Measurements from ENCODE around the gene PIGL. TPM values are rescaled to one million over a fixed set of nuclear protein-coding genes. Genes with fewer than 3 reads are reported as not detected.

PIGL gene
- total and polyA plus RNA-seq, 2 of the 4 experiments (the other 2 are of a cell fraction): 17.9 to 29.5 TPM

- Histone ChIP-seq H2BK5ac (ENCODE audit: low read depth, low read length, poor library complexity, severe bottlenecking) (no peak overlapping the region), H3K79me1 (ENCODE audit: low read depth in 1 of 2, low read length in 2 of 2) (peaks cover 6 to 18% of the 10 kb centered on the region in 2 experiments; a peak in 3 of 4 replicates), H2AK9ac (replicated peaks; ENCODE audit: low read depth, low read length, poor library complexity) (peak overlapping the region; percentile 31), H3K23ac (ENCODE audit: low read depth, low read length) (no peak overlapping the region), H3K27ac (ENCODE audit: insufficient read depth, low read length) (no peak overlapping the region), H3K4me3 (ENCODE audit: insufficient read depth, low read depth, low read length) (no peak overlapping the region), H4K8ac (ENCODE audit: low read depth in 2 of 2, low read length in 2 of 2) (no peak overlapping the region), H3K9me3 (ENCODE audit: control insufficient read depth, insufficient read depth, low read length) (no peaks in the 10 kb centered on the region), H2AK5ac (ENCODE audit: low read depth, low read length) (no peak overlapping the region), H3K4ac (ENCODE audit: low read depth, low read length) (no peak overlapping the region), H3K4me2 (ENCODE audit: low read depth, low read length) (no peak overlapping the region), H3K27me3 (ENCODE audit: control insufficient read depth, insufficient read depth, low read length) (no peaks in the 10 kb centered on the region), H2BK20ac (ENCODE audit: low read depth, low read length) (no peak overlapping the region), H3K9ac (ENCODE audit: low read depth, low read length) (no peak overlapping the region), H3K14ac (replicated peaks; ENCODE audit: low read depth, low read length) (no peak overlapping the region), H3K18ac (ENCODE audit: low read depth, low read length) (no peak overlapping the region), H3K56ac (ENCODE audit: extremely low read depth, insufficient read depth, low read length) (no peak overlapping the region), H2BK120ac (ENCODE audit: low read depth, low read length) (no peak overlapping the region), H4K5ac (ENCODE audit: low read depth, low read length) (no peak overlapping the region), H3K36me3 (ENCODE audit: control insufficient read depth, insufficient read depth, low read length) (peaks cover 10% of the 10 kb centered on the region), H3K9me1 (ENCODE audit: insufficient read depth, low read length) (peaks cover 4% of the 10 kb centered on the region; the same call in 1 of the 2 replicates), H2AFZ (replicated peaks; ENCODE audit: low read length, poor library complexity) (no peak overlapping the region), H2BK15ac (ENCODE audit: low read depth, low read length) (no peak overlapping the region), H3K4me1 (ENCODE audit: control insufficient read depth, insufficient read depth, low read length) (0 out of 2 replicates have a peak, but pooled peaks cover 2% of the 10 kb centered on the region), H4K91ac (ENCODE audit: insufficient read depth, low read depth, low read length) (no peak overlapping the region), H4K20me1 (ENCODE audit: insufficient read depth, low read length) (no peaks in the 10 kb centered on the region)
- ChIA-PET CTCF (interaction anchor here (1.8 kb wide), 1 partner anchor 14 kb away, joined by 6 read pairs; no protein-coding TSS in a partner anchor), POLR2A (ENCODE audit: unreplicated experiment) (interaction anchor here (0.6 to 0.7 kb wide), 2 partner anchors 26 to 198 kb away, joined by 3 to 4 read pairs; no protein-coding TSS in a partner anchor)
- no peak for ATAC-seq (ENCODE audit: low read depth)
- no peak for TF ChIP-seq BHLHE40 (IDR thresholded peaks at IDR 0.05; ENCODE audit: low read depth, low read length)
- no peak for TF ChIP-seq RAD21 (IDR thresholded peaks at IDR 0.05; ENCODE audit: low read length)
- TF ChIP-seq MAZ (IDR thresholded peaks at IDR 0.05; ENCODE audit: borderline replicate concordance, low read depth, low read length): no peak
- TF ChIP-seq MAFK (IDR thresholded peaks at IDR 0.05; ENCODE audit: low read depth, low read length): no peak
- no peak for TF ChIP-seq POLR2A (IDR thresholded peaks at IDR 0.05; ENCODE audit: low read depth, low read length)
- TF ChIP-seq CHD1 (IDR thresholded peaks at IDR 0.05; ENCODE audit: low read depth, low read length): no peak
- TF ChIP-seq USF2 (IDR thresholded peaks at IDR 0.05; ENCODE audit: low read depth, low read length): no peak
- no peak for TF ChIP-seq RCOR1 (IDR thresholded peaks at IDR 0.05; ENCODE audit: insufficient replicate concordance, low read length)
- TF ChIP-seq NFE2L2 (IDR thresholded peaks at IDR 0.05; ENCODE audit: low read depth, low read length): no peak
- TF ChIP-seq CTCF (conservative IDR thresholded peaks at IDR 0.05; ENCODE audit: low read depth, low read length): no peak
- TF ChIP-seq RFX5 (IDR thresholded peaks at IDR 0.05; ENCODE audit: low read depth, low read length): no peak
- no peak for TF ChIP-seq SMC3 (IDR thresholded peaks at IDR 0.05; ENCODE audit: low read depth, low read length)
- no peak for DNase-seq
- no CpG with 5 or more reads among the region's 5 CpGs for WGBS, 2 experiments (ENCODE audit: extremely low coverage in 2 of 2, insufficient read length in 1 of 2)
- dilution Hi-C loops (cut with HindIII; ENCODE audit: low sequenced_read_pairs, unreplicated experiment) (no loop called here), in situ Hi-C loops (cut with MboI; ENCODE audit: low sequenced_read_pairs) (no loop called here), intact Hi-C loops (cut with micrococcal nuclease) (no loop called here)
- TSS peak; percentile 25 for BruUV-seq (replicated peaks)
These were observed 132.4 kb downstream of the PIGL start for GRCh38 chr17:16349431-16349830.
